GM19438 (cell line): Measurements from ENCODE around the gene ZNF143.
A peak's percentile ranks its signal among the peaks of the same experiment; 100 is the strongest.
"Not testable (repeated sequence)": the region's sequence is repeated elsewhere in the genome, so short reads cannot be mapped to it uniquely, and the experiment has no call there.

Experiments
- ATAC-seq: cut with Tn5 transposase; IDR thresholded peaks from one replicate; pipeline ENCODE4 v1.9.1; 2021; ENCODE audit warnings: low read depth; ENCODE audit not compliant: unreplicated experiment

The ZNF143 gene

GRCh38 chr11:9460322-9461062 lies at the start of gene ZNF143:
TSS of gene ZNF143 (plus strand) at chr11:9461012. CDS start at chr11:9471309, 10,297 bp downstream.
- ATAC-seq = peak; percentile 84

GRCh38 chr11:9428706-9429105 lies 32.1 kb upstream of the ZNF143 start:
- no peak for ATAC-seq

- no peak for ATAC-seq
These were observed 22.2 kb upstream of the ZNF143 start for GRCh38 chr11:9438611-9439010.

- no peak for ATAC-seq
These were observed 14.6 kb upstream of the ZNF143 start for GRCh38 chr11:9446230-9446629.

GRCh38 chr11:9448576-9449352 lies 12.0 kb upstream of the ZNF143 start:
- no peak for ATAC-seq

GRCh38 chr11:9452023-9452422 lies 8.8 kb upstream of the ZNF143 start:
- not testable (repeated sequence) for ATAC-seq

GRCh38 chr11:9455722-9456121 lies 5.1 kb upstream of the ZNF143 start:
- ATAC-seq = no peak

- no peak for ATAC-seq
These were observed 1.0 kb upstream of the ZNF143 start for GRCh38 chr11:9459667-9460321.

GRCh38 chr11:9461063-9461759 lies 399 bp downstream of the ZNF143 start:
- ATAC-seq = peak; percentile 48

- ATAC-seq = no peak
These were observed 935 bp downstream of the ZNF143 start for GRCh38 chr11:9461760-9462134.

- ATAC-seq = no peak
These were observed 1.5 kb downstream of the ZNF143 start for GRCh38 chr11:9462172-9462799.

GRCh38 chr11:9462806-9463537 lies 2.2 kb downstream of the ZNF143 start:
- ATAC-seq = no peak

GRCh38 chr11:9470765-9471164 lies 10.0 kb downstream of the ZNF143 start:
- no peak for ATAC-seq

- ATAC-seq = no peak
These were observed 12.6 kb downstream of the ZNF143 start for GRCh38 chr11:9473408-9473807.

- no peak for ATAC-seq
These were observed 19.1 kb downstream of the ZNF143 start for GRCh38 chr11:9479899-9480298.

- no peak for ATAC-seq
These were observed 28.4 kb downstream of the ZNF143 start for GRCh38 chr11:9489080-9489765.

- no peak for ATAC-seq
These were observed 29.6 kb downstream of the ZNF143 start for GRCh38 chr11:9490376-9490775.

GRCh38 chr11:9493492-9493891 lies 32.7 kb downstream of the ZNF143 start:
- ATAC-seq = no peak

- no peak for ATAC-seq
These were observed 33.5 kb downstream of the ZNF143 start for GRCh38 chr11:9494316-9494715.
